Panc1 (cell line): ENCODE data around the gene SHISAL1.

Experiments used
- POLR2AphosphoS5 ChIP-seq: IDR thresholded peaks from 2 replicates; pipeline ENCODE4 v1.6.1; 2012; ENCODE audit warnings: mild to moderate bottlenecking, low read depth, low read length, moderate library complexity
- SIN3A ChIP-seq: IDR thresholded peaks from 2 replicates; pipeline ENCODE4 v1.6.1; 2012; ENCODE audit warnings: low read depth, mild to moderate bottlenecking, low read length, moderate library complexity, borderline replicate concordance; ENCODE audit not compliant: insufficient read depth
- TCF7L2 ChIP-seq: IDR thresholded peaks from 2 replicates; pipeline ENCODE4 v1.6.1; 2011; ENCODE audit warnings: mild to moderate bottlenecking, low read depth, low read length, inconsistent platforms
- TF ChIP-seq, protein P1 (sequence below), 2 experiments: IDR thresholded peaks; 2 replicates each; pipeline ENCODE4 v1.6.1; 2011 to 2012; ENCODE audit warnings: low read depth in 2 of 2, control low read depth in 1 of 2, low read length in 1 of 2, mild to moderate bottlenecking in 1 of 2, moderate library complexity in 1 of 2; ENCODE audit not compliant: insufficient read depth in 1 of 2
- TF ChIP-seq, protein P2 (sequence below): fragments of 450-650 bp; IDR thresholded peaks from 2 replicates; pipeline ENCODE4 v1.5.1; 2017; ENCODE audit warnings: mild to moderate bottlenecking

DNA sequence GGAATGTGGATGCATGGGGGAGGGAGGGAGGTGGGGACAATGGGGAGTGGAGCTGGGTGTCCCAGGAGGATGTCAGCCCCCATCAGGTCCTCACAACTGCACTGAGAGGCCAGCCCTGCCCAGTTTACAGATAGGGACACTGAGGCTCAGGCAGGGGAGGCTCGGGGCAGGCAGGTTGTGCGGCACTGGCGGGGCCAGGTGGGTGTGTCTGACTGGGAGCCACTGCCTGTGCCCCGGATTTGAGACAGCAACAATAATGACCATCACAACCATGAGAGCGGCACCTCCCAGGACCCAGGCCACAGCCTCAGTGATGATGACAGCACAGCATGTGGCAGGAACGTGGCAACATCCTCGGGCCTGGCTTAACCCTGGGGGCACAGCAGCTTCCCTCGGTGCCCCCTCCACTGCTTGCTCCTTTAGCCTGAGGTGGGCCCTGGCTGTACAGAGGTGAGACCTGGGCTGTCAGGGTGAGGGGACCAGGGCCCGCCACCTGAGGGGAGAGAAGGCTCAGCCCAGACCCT lies 32.0 kb downstream of the SHISAL1 start:
- TF ChIP-seq, protein P1, sequence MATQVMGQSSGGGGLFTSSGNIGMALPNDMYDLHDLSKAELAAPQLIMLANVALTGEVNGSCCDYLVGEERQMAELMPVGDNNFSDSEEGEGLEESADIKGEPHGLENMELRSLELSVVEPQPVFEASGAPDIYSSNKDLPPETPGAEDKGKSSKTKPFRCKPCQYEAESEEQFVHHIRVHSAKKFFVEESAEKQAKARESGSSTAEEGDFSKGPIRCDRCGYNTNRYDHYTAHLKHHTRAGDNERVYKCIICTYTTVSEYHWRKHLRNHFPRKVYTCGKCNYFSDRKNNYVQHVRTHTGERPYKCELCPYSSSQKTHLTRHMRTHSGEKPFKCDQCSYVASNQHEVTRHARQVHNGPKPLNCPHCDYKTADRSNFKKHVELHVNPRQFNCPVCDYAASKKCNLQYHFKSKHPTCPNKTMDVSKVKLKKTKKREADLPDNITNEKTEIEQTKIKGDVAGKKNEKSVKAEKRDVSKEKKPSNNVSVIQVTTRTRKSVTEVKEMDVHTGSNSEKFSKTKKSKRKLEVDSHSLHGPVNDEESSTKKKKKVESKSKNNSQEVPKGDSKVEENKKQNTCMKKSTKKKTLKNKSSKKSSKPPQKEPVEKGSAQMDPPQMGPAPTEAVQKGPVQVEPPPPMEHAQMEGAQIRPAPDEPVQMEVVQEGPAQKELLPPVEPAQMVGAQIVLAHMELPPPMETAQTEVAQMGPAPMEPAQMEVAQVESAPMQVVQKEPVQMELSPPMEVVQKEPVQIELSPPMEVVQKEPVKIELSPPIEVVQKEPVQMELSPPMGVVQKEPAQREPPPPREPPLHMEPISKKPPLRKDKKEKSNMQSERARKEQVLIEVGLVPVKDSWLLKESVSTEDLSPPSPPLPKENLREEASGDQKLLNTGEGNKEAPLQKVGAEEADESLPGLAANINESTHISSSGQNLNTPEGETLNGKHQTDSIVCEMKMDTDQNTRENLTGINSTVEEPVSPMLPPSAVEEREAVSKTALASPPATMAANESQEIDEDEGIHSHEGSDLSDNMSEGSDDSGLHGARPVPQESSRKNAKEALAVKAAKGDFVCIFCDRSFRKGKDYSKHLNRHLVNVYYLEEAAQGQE (IDR thresholded peaks at IDR 0.05; ENCODE audit: insufficient read depth in 1 of 2, low read depth in 2 of 2, low read length in 1 of 2), result no peak
- TF ChIP-seq, protein P2, sequence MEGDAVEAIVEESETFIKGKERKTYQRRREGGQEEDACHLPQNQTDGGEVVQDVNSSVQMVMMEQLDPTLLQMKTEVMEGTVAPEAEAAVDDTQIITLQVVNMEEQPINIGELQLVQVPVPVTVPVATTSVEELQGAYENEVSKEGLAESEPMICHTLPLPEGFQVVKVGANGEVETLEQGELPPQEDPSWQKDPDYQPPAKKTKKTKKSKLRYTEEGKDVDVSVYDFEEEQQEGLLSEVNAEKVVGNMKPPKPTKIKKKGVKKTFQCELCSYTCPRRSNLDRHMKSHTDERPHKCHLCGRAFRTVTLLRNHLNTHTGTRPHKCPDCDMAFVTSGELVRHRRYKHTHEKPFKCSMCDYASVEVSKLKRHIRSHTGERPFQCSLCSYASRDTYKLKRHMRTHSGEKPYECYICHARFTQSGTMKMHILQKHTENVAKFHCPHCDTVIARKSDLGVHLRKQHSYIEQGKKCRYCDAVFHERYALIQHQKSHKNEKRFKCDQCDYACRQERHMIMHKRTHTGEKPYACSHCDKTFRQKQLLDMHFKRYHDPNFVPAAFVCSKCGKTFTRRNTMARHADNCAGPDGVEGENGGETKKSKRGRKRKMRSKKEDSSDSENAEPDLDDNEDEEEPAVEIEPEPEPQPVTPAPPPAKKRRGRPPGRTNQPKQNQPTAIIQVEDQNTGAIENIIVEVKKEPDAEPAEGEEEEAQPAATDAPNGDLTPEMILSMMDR, result no peak
- TF ChIP-seq SIN3A (no peak), TCF7L2 (no peak), POLR2AphosphoS5 (no peak)
